Measurements from ENCODE around the gene CDKN1A. TPM values are rescaled to one million over a fixed set of nuclear protein-coding genes. Genes with fewer than 3 reads are reported as not detected.

The CDKN1A gene
- total and polyA plus RNA-seq, 9 of the 15 experiments (the other 6 are each of a cell fraction or from before 2014, with no cell fraction given) = 0.25 to 8.1 (median 5.1) TPM

DNA sequence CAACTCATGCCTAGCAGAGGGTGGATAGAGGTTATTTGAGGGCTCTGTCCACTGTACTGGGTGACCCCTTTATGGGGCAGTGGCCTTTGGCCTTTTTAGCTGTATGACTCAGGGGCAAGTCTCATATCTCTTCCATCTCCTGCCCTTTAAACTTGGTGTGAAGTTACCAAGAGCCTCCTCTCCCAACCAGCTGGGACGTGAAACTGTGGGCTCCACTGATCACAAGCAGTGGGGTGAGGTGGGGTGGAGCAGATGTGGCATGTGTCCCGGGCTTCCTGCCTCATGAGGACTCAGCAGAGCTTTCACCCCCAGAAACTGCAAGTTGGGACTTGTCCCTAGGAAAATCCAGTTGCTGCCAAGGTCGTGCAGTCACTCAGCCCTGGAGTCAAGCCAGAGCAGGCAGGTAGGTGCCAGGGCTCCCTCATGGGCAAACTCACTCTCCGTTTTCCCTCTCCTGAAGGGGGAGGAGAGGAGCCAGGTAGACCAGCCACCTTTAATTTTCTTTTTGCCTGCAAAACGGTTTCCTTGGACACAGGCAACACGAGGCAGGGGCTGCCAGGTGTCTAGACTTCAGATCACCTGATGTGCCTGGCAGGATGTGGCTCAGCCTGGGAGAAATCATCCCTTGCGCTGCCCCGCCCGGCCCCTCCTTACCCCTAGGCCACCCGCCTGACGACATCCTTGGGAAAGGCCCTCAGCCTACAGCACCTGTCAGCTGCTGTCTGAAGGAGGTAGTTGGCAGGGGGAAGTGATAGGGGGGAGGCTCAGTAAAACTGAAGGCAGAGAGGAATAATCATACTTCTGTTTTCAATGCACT lies 4.0 kb downstream of the CDKN1A start (continued):
- TF ChIP-seq NR2C2 (CRISPR knock-in tag; IDR thresholded peaks at IDR 0.05) = no peak
- TF ChIP-seq NR2C2 (tag; IDR thresholded peaks at IDR 0.05) = peak; percentile 90
- TF ChIP-seq, protein P1, sequence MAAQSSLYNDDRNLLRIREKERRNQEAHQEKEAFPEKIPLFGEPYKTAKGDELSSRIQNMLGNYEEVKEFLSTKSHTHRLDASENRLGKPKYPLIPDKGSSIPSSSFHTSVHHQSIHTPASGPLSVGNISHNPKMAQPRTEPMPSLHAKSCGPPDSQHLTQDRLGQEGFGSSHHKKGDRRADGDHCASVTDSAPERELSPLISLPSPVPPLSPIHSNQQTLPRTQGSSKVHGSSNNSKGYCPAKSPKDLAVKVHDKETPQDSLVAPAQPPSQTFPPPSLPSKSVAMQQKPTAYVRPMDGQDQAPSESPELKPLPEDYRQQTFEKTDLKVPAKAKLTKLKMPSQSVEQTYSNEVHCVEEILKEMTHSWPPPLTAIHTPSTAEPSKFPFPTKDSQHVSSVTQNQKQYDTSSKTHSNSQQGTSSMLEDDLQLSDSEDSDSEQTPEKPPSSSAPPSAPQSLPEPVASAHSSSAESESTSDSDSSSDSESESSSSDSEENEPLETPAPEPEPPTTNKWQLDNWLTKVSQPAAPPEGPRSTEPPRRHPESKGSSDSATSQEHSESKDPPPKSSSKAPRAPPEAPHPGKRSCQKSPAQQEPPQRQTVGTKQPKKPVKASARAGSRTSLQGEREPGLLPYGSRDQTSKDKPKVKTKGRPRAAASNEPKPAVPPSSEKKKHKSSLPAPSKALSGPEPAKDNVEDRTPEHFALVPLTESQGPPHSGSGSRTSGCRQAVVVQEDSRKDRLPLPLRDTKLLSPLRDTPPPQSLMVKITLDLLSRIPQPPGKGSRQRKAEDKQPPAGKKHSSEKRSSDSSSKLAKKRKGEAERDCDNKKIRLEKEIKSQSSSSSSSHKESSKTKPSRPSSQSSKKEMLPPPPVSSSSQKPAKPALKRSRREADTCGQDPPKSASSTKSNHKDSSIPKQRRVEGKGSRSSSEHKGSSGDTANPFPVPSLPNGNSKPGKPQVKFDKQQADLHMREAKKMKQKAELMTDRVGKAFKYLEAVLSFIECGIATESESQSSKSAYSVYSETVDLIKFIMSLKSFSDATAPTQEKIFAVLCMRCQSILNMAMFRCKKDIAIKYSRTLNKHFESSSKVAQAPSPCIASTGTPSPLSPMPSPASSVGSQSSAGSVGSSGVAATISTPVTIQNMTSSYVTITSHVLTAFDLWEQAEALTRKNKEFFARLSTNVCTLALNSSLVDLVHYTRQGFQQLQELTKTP (IDR thresholded peaks at IDR 0.05; ENCODE audit: low read depth in 1 of 2, partially characterized antibody in 2 of 2) = no peak
- TF ChIP-seq DIDO1 (tag; IDR thresholded peaks at IDR 0.05; ENCODE audit: low read depth) = no peak
- no peak for TF ChIP-seq PPARD (CRISPR knock-in tag; IDR thresholded peaks at IDR 0.05)
- no peak for TF ChIP-seq YBX1 (IDR thresholded peaks at IDR 0.05)
- TF ChIP-seq OTX1 (CRISPR knock-in tag; IDR thresholded peaks at IDR 0.05) = no peak
- TF ChIP-seq ZNF121 (CRISPR knock-in tag; conservative IDR thresholded peaks at IDR 0.05) = no peak
- no peak for TF ChIP-seq ZNF778 (CRISPR knock-in tag; IDR thresholded peaks at IDR 0.05)
- no peak for TF ChIP-seq SRSF1 (IDR thresholded peaks at IDR 0.05; ENCODE audit: low read depth, low read length)
- no peak for TF ChIP-seq MCM7 (IDR thresholded peaks at IDR 0.05)
- TF ChIP-seq DACH1 (IDR thresholded peaks at IDR 0.05; ENCODE audit: partially characterized antibody) = peak; percentile 27
- TF ChIP-seq HSF4 (CRISPR knock-in tag; IDR thresholded peaks at IDR 0.05; ENCODE audit: borderline replicate concordance) = no peak
- TF ChIP-seq RBM34 (IDR thresholded peaks at IDR 0.05; ENCODE audit: borderline replicate concordance, insufficient read depth, low read length) = no peak
- TF ChIP-seq, protein P2, sequence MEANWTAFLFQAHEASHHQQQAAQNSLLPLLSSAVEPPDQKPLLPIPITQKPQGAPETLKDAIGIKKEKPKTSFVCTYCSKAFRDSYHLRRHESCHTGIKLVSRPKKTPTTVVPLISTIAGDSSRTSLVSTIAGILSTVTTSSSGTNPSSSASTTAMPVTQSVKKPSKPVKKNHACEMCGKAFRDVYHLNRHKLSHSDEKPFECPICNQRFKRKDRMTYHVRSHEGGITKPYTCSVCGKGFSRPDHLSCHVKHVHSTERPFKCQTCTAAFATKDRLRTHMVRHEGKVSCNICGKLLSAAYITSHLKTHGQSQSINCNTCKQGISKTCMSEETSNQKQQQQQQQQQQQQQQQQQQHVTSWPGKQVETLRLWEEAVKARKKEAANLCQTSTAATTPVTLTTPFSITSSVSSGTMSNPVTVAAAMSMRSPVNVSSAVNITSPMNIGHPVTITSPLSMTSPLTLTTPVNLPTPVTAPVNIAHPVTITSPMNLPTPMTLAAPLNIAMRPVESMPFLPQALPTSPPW (CRISPR knock-in tag; IDR thresholded peaks at IDR 0.05) = 0 out of 2 replicates have a peak, but pooled peaks have one; percentile 11
- TF ChIP-seq, protein P3, sequence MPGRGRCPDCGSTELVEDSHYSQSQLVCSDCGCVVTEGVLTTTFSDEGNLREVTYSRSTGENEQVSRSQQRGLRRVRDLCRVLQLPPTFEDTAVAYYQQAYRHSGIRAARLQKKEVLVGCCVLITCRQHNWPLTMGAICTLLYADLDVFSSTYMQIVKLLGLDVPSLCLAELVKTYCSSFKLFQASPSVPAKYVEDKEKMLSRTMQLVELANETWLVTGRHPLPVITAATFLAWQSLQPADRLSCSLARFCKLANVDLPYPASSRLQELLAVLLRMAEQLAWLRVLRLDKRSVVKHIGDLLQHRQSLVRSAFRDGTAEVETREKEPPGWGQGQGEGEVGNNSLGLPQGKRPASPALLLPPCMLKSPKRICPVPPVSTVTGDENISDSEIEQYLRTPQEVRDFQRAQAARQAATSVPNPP (IDR thresholded peaks at IDR 0.05; ENCODE audit: borderline replicate concordance, insufficient read depth, insufficient read length) = no peak
- no peak for TF ChIP-seq ZNF561 (CRISPR knock-in tag; conservative IDR thresholded peaks at IDR 0.05)
- no peak for TF ChIP-seq DMBX1 (CRISPR knock-in tag; IDR thresholded peaks at IDR 0.05; ENCODE audit: borderline replicate concordance)
- 0 out of 4 replicates have a peak, but pooled peaks of 1 of the 2 experiments have one; percentile 22 for TF ChIP-seq MAZ (CRISPR knock-in tag; conservative IDR thresholded peaks at IDR 0.05 in 1 of 2, IDR thresholded peaks at IDR 0.05 in 1 of 2)

All from K562 (cell line).